SK-N-MC (cell line): ENCODE results near the gene GATM.

Experiments used
- DNase-seq: peaks from one replicate; pipeline ENCODE4 v3.0.0-alpha.2; 2011; ENCODE audit warnings: low read depth, low spot score
- H3K27ac ChIP-seq: fragments of 200-600 bp; sonication (generic); 2 replicates; pipeline ENCODE4 v1.5.1; 2016; ENCODE audit warnings: mixed run types
- H3K36me3 ChIP-seq: fragments of 200-600 bp; sonication (generic); 2 replicates; pipeline ENCODE4 v1.6.1; 2017; ENCODE audit warnings: antibody characterized with exemption, low read length, mixed read lengths; ENCODE audit not compliant: insufficient read depth
- H3K4me3 ChIP-seq: fragments of 200-600 bp; sonication (generic); 2 replicates; pipeline ENCODE4 v1.5.1; 2016
- H3K9ac ChIP-seq: fragments of 200-600 bp; sonication (generic); 2 replicates; pipeline ENCODE4 v1.8.0; 2017; ENCODE audit warnings: mixed run types, mixed read lengths; ENCODE audit not compliant: insufficient read length
- H3K9me3 ChIP-seq: fragments of 200-600 bp; sonication (generic); 2 replicates; pipeline ENCODE4 v1.6.1; 2017; ENCODE audit warnings: low read depth, mild to moderate bottlenecking, antibody characterized with exemption, low read length, moderate library complexity, mixed read lengths
- EZH2 ChIP-seq: fragments of 200-600 bp; sonication (generic); IDR thresholded peaks from one replicate; pipeline ENCODE4 v1.6.1; 2017; ENCODE audit warnings: antibody characterized with exemption
- FOXP2 ChIP-seq: optimal IDR thresholded peaks from 2 replicates; pipeline ENCODE3; 2011; ENCODE audit warnings: mild to moderate bottlenecking, moderate library complexity; ENCODE audit not compliant: insufficient read depth; ENCODE audit errors: extremely low read length, control extremely low read depth
- POLR2AphosphoS5 ChIP-seq: IDR thresholded peaks from 2 replicates; pipeline ENCODE4 v1.6.1; 2012; ENCODE audit warnings: mild to moderate bottlenecking, low read depth, low read length, borderline replicate concordance

GATM gene

GRCh38 chr15:45347989-45348388 lies 30.4 kb downstream of the GATM start:
- DNase-seq = no peak
- Histone ChIP-seq H3K36me3 (no peaks in the 10 kb centered on the region), H3K9me3 (no peaks in the 10 kb centered on the region), H3K4me3 (no peak overlapping the region), H3K9ac (no peak overlapping the region), H3K27ac (no peak overlapping the region)
- TF ChIP-seq FOXP2 = no peak
- TF ChIP-seq POLR2AphosphoS5 = no peak

GRCh38 chr15:45347033-45347432 lies 31.3 kb downstream of the GATM start:
- H3K4me3 ChIP-seq = no peak overlapping the region
- TF ChIP-seq FOXP2 (no peak), EZH2 (no peak), POLR2AphosphoS5 (no peak)
- no peaks in the 10 kb centered on the region for H3K9me3 ChIP-seq
- H3K27ac ChIP-seq = no peak overlapping the region
- no peak for DNase-seq
- no peaks in the 10 kb centered on the region for H3K36me3 ChIP-seq
- H3K9ac ChIP-seq = no peak overlapping the region

GRCh38 chr15:45346381-45346780 lies 32.0 kb downstream of the GATM start:
- no peak overlapping the region for H3K27ac ChIP-seq
- no peak overlapping the region for H3K4me3 ChIP-seq
- no peak overlapping the region for H3K9ac ChIP-seq
- H3K9me3 ChIP-seq = no peaks in the 10 kb centered on the region
- no peak for DNase-seq
- TF ChIP-seq FOXP2 = no peak
- no peak for TF ChIP-seq POLR2AphosphoS5
- no peak for TF ChIP-seq EZH2
- H3K36me3 ChIP-seq = no peaks in the 10 kb centered on the region

GRCh38 chr15:45343258-45343860 lies 35.0 kb downstream of the GATM start:
- Histone ChIP-seq H3K9ac (no peak overlapping the region), H3K9me3 (no peaks in the 10 kb centered on the region), H3K36me3 (no peaks in the 10 kb centered on the region), H3K27ac (no peak overlapping the region), H3K4me3 (no peak overlapping the region)
- DNase-seq = no peak
- TF ChIP-seq POLR2AphosphoS5 = no peak
- no peak for TF ChIP-seq EZH2
- no peak for TF ChIP-seq FOXP2

- Histone ChIP-seq H3K4me3 (no peak overlapping the region), H3K27ac (no peak overlapping the region), H3K9ac (no peak overlapping the region), H3K9me3 (no peaks in the 10 kb centered on the region), H3K36me3 (no peaks in the 10 kb centered on the region)
- DNase-seq = no peak
- TF ChIP-seq POLR2AphosphoS5 (no peak), EZH2 (no peak), FOXP2 (no peak)
These were observed 36.6 kb downstream of the GATM start for GRCh38 chr15:45341790-45342189.

- Histone ChIP-seq H3K36me3 (no peaks in the 10 kb centered on the region), H3K4me3 (no peak overlapping the region), H3K9ac (no peak overlapping the region), H3K27ac (no peak overlapping the region), H3K9me3 (no peaks in the 10 kb centered on the region)
- no peak for TF ChIP-seq POLR2AphosphoS5
- no peak for TF ChIP-seq FOXP2
- TF ChIP-seq EZH2 = no peak
- DNase-seq = no peak
These were observed 37.9 kb downstream of the GATM start for GRCh38 chr15:45340429-45340828.

GRCh38 chr15:45338417-45338816 lies 39.9 kb downstream of the GATM start:
- Histone ChIP-seq H3K9me3 (no peaks in the 10 kb centered on the region), H3K9ac (no peak overlapping the region), H3K4me3 (no peak overlapping the region), H3K27ac (no peak overlapping the region), H3K36me3 (no peaks in the 10 kb centered on the region)
- no peak for DNase-seq
- TF ChIP-seq POLR2AphosphoS5 (no peak), FOXP2 (no peak), EZH2 (no peak)

GRCh38 chr15:45337224-45337623 lies 41.1 kb downstream of the GATM start:
- no peak overlapping the region for H3K27ac ChIP-seq
- DNase-seq = no peak
- no peaks in the 10 kb centered on the region for H3K9me3 ChIP-seq
- H3K4me3 ChIP-seq = no peak overlapping the region
- no peak overlapping the region for H3K9ac ChIP-seq
- H3K36me3 ChIP-seq = no peaks in the 10 kb centered on the region
- TF ChIP-seq POLR2AphosphoS5 (no peak), FOXP2 (no peak), EZH2 (no peak)

- H3K4me3 ChIP-seq = no peak overlapping the region
- no peak overlapping the region for H3K9ac ChIP-seq
- H3K9me3 ChIP-seq = no peaks in the 10 kb centered on the region
- TF ChIP-seq POLR2AphosphoS5 (no peak), FOXP2 (no peak), EZH2 (no peak)
- DNase-seq = no peak
- H3K36me3 ChIP-seq = no peaks in the 10 kb centered on the region
- H3K27ac ChIP-seq = no peak overlapping the region
These were observed 44.8 kb downstream of the GATM start for GRCh38 chr15:45333550-45333949.
